ENCODE results near the gene P4HA3. TPM values are rescaled to one million over a fixed set of nuclear protein-coding genes. Genes with fewer than 3 reads are reported as not detected.

P4HA3 gene
- total RNA-seq, 1 donor from 2014 or later, result 1.7 TPM

DNA sequence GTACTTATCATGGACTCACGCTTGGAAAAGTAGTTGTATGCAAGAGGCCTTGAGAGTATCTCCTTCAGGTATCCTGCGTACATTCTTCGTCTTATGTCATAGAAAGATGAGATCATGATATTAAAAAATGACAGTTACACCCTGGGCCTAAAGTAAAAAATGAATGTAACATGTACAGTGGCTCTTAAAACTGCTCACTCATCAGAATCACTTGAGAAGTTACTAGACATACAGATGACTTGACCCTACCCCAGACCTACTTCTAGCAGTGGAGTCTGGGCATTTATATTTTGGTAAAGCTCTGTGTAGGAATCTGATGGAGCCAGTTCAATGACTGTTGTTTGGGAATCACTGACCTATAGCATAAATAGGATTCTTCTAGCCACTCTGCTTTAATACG lies 85.9 kb downstream of the P4HA3 start:
- no peaks in the 10 kb centered on the region for H3K9me3 ChIP-seq
- intact Hi-C loops (cut with DNase I), result no loop called here
- no peaks in the 10 kb centered on the region for H3K4me1 ChIP-seq
- H3K36me3 ChIP-seq, result peaks cover 0 to 8% of the 10 kb centered on the region in 2 donors
- H3K27ac ChIP-seq, result no peak overlapping the region
- no peaks in the 10 kb centered on the region for H3K27me3 ChIP-seq
- H3K4me3 ChIP-seq, result no peak overlapping the region
- DNase-seq (ENCODE audit: extremely low spot score in 2 of 2), result no peak
- TF ChIP-seq POLR2AphosphoS5 (IDR thresholded peaks at IDR 0.05; ENCODE audit: insufficient read depth in 1 of 2, low read depth in 1 of 2), result no peak
- TF ChIP-seq POLR2A (IDR thresholded peaks at IDR 0.05), result no peak
- TF ChIP-seq, protein P1, sequence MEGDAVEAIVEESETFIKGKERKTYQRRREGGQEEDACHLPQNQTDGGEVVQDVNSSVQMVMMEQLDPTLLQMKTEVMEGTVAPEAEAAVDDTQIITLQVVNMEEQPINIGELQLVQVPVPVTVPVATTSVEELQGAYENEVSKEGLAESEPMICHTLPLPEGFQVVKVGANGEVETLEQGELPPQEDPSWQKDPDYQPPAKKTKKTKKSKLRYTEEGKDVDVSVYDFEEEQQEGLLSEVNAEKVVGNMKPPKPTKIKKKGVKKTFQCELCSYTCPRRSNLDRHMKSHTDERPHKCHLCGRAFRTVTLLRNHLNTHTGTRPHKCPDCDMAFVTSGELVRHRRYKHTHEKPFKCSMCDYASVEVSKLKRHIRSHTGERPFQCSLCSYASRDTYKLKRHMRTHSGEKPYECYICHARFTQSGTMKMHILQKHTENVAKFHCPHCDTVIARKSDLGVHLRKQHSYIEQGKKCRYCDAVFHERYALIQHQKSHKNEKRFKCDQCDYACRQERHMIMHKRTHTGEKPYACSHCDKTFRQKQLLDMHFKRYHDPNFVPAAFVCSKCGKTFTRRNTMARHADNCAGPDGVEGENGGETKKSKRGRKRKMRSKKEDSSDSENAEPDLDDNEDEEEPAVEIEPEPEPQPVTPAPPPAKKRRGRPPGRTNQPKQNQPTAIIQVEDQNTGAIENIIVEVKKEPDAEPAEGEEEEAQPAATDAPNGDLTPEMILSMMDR (IDR thresholded peaks at IDR 0.05), result no peak

DNA sequence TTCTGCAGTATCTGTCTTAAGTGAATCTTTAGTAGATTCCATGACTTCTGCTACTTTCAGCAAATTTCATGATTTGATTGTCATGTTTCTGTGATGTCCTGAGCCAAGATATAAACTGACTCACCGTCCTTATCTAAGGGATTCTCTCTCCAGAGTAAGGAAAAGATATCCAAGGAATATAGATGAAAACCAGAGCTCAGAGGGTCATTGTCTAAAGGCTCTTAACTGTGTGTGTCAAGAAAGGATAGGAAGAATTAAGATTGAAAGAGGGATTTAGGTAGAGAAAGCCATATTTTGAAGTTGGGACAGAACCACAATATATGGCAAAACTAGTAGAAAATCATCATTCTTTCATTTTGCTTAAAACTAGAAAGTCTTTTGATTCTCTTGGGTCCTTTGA lies 89.6 kb downstream of the P4HA3 start:
- Histone ChIP-seq H3K27me3 (no peaks in the 10 kb centered on the region), H3K4me3 (no peak overlapping the region), H3K4me1 (no peaks in the 10 kb centered on the region), H3K36me3 (no peaks in the 10 kb centered on the region), H3K27ac (no peak overlapping the region), H3K9me3 (no peaks in the 10 kb centered on the region)
- no peak for DNase-seq (ENCODE audit: extremely low spot score in 2 of 2)
- intact Hi-C loops (cut with DNase I), result no loop called here
- TF ChIP-seq POLR2AphosphoS5 (IDR thresholded peaks at IDR 0.05; ENCODE audit: insufficient read depth in 1 of 2, low read depth in 1 of 2), result no peak
- TF ChIP-seq POLR2A (IDR thresholded peaks at IDR 0.05), result no peak
- TF ChIP-seq, protein P1 (IDR thresholded peaks at IDR 0.05), result no peak

GRCh38 chr11:74220376-74220775 lies 91.1 kb downstream of the P4HA3 start:
- intact Hi-C loops (cut with DNase I), result no loop called here
- Histone ChIP-seq H3K4me1 (no peaks in the 10 kb centered on the region), H3K9me3 (no peaks in the 10 kb centered on the region), H3K27ac (no peak overlapping the region), H3K27me3 (no peaks in the 10 kb centered on the region), H3K36me3 (no peaks in the 10 kb centered on the region), H3K4me3 (no peak overlapping the region)
- TF ChIP-seq POLR2AphosphoS5 (IDR thresholded peaks at IDR 0.05; ENCODE audit: insufficient read depth in 1 of 2, low read depth in 1 of 2) (no peak), POLR2A (IDR thresholded peaks at IDR 0.05) (no peak)
- TF ChIP-seq, protein P1 (IDR thresholded peaks at IDR 0.05), result no peak
- no peak for DNase-seq (ENCODE audit: extremely low spot score in 2 of 2)

Small RNA genes lying within 50 kb of the gene (small RNA-seq; reads per million reads assigned to genes)
- gene RF00409, result not detected

Other genes with a start within 250 kb of the P4HA3 start
- gene C2CD3, start 140.6 kb downstream of the P4HA3 start, total RNA-seq, result 23.8 TPM
- 29.2 TPM for gene PPME1, start 140.4 kb downstream of the P4HA3 start, total RNA-seq
- gene PGM2L1, start 86.8 kb upstream of the P4HA3 start, total RNA-seq, result 10.6 TPM
- gene KCNE3, start 155.9 kb upstream of the P4HA3 start, total RNA-seq, result 5.2 TPM
- 3.9 TPM for gene LIPT2, start 182.1 kb upstream of the P4HA3 start, total RNA-seq